Measurements from ENCODE around the gene NRN1L. TPM values are rescaled to one million over a fixed set of nuclear protein-coding genes. Genes with fewer than 3 reads are reported as not detected.
A peak's percentile ranks its signal among the peaks of the same experiment; 100 is the strongest.

The NRN1L gene
- total RNA-seq, 1 experiment from 2014 or later = 1.4 TPM

DNA sequence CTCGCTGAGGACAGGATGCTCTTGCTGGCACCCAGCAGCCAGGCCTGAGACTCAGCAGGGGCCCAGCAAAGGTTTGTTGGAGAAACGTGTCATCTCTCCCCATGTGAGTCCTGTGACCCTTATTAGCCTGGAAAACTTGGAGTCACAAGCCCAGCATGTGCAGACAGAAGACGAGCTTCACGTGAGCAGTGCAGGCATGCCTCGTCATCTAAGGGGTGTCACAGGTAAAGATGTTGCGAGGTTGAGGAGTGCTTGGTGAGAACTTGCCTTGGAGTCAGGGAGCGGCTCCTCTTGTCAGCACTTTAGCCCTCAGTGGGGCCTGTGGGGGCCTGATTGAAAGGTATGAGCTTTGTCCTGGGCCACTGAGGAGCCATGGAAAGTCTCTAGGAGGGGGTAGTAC lies 49.1 kb downstream of the NRN1L start:
- Histone ChIP-seq H3K27ac (ENCODE audit: low read depth, low read length) (no peak overlapping the region), H3K4me1 (ENCODE audit: control insufficient read depth in 1 of 2, insufficient read depth in 2 of 2, low read length in 2 of 2) (peaks cover 3 to 26% of the 10 kb centered on the region in 2 experiments; a peak in 3 of 4 replicates), H3K4me2 (ENCODE audit: low read length) (peak overlapping the region; percentile 98), H3K36me3 (ENCODE audit: control insufficient read depth in 1 of 2, insufficient read depth in 2 of 2, low read length in 2 of 2) (peaks cover 0 to 8% of the 10 kb centered on the region in 2 experiments; a peak in 2 of 4 replicates), H3K9me3 (ENCODE audit: control insufficient read depth in 1 of 2, insufficient read depth in 1 of 2, low read depth in 1 of 2, low read length in 2 of 2) (no peaks in the 10 kb centered on the region), H3K9ac (ENCODE audit: low read length) (no peak overlapping the region), H3K27me3 (ENCODE audit: insufficient read depth, low read length) (no peaks in the 10 kb centered on the region), H3K9me2 (ENCODE audit: insufficient read depth) (no peaks in the 10 kb centered on the region), H3K4me3 (replicated peaks in 1 of 2; ENCODE audit: low read depth in 1 of 2, low read length in 2 of 2) (no peak overlapping the region), H2AFZ (ENCODE audit: low read depth, low read length, poor library complexity, severe bottlenecking) (no peak overlapping the region), H3K79me2 (ENCODE audit: insufficient read depth, low read length) (peaks cover 33% of the 10 kb centered on the region), H4K20me1 (ENCODE audit: insufficient read depth) (no peaks in the 10 kb centered on the region)
- BruUV-seq (replicated peaks) = no TSS peak
- CTCF ChIA-PET = interaction anchor here (1.4 to 2.7 kb wide), 2 partner anchors 50 to 117 kb away, joined by 3 to 11 read pairs; no protein-coding TSS in a partner anchor
- RAD21 ChIA-PET (ENCODE audit: low non-redundant PET in 1 of 2, low total read pairs in 2 of 2, uncharacterized antibody in 2 of 2, unreplicated experiment in 2 of 2) = no interaction called here
- intact Hi-C loops (cut with micrococcal nuclease) = loop anchor here (10.0 kb wide), 1 partner anchor 409 kb away; the partner anchor contains the start of gene RIPOR1
- ATAC-seq (no peak), DNase-seq (ENCODE audit: low read depth, low spot score) (no peak)
- POLR2A ChIA-PET = no interaction called here
- TF ChIP-seq FOSL1 (IDR thresholded peaks at IDR 0.05; ENCODE audit: low read depth) = no peak
- TF ChIP-seq POLR2A (IDR thresholded peaks at IDR 0.05; ENCODE audit: borderline replicate concordance, extremely low read depth, insufficient read depth, insufficient read length) = no peak
- no peak for TF ChIP-seq ZFX (IDR thresholded peaks at IDR 0.05)
- no peak for TF ChIP-seq ELF1 (IDR thresholded peaks at IDR 0.05; ENCODE audit: borderline replicate concordance, low read depth)
- TF ChIP-seq YY1 (IDR thresholded peaks at IDR 0.05; ENCODE audit: extremely low read depth, insufficient replicate concordance, low read depth, low read length) = no peak

DNA sequence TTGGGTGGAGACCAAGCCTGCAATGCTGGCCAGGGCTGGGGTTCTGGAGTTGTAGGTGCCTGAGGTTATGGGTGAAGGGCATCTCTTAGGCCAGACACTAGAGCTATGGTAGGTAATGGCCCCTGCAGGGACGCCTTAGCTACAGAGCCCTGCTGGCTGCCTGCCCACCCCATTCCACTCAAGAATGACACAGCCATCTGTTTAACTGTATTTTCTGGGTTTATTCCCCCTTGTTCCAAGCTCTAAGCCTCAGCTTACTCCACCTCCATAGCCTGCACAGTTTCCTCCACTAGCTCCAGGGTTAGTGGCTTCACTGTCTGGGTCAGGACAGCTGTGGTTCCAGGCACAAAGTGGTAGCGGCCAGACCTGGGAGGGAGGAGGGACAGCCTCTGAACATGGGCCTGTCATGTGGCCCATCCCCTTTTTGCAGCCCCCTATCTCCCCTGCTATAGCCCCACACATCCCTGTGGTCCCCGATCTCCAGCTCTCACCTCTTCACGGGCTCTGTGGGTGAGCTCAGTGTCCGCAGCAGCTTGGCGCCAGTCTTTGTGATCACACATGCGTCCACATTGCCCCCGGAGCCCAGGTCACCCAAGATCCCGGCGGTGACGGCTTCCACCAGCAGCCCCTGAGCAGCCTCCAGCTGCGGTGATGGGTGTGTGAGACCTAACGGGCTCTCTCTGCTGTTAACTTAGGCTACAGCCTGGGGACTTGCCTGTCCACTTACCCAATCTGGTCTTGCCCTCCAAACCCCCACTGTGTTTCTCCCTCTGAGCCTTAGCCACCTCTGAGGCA lies 49.8 kb downstream of the NRN1L start:
- no peak for ATAC-seq
- no TSS peak for BruUV-seq (replicated peaks)
- POLR2A ChIA-PET = no interaction called here

More for the DNA sequence above, 49.8 kb downstream of the NRN1L start:
- intact Hi-C loops (cut with micrococcal nuclease) = loop anchor here (5.0 to 10.0 kb wide), 2 partner anchors 117 to 410 kb away; partner anchors contain the start of gene RIPOR1
- ChIA-PET RAD21 (ENCODE audit: low non-redundant PET in 1 of 2, low total read pairs in 2 of 2, uncharacterized antibody in 2 of 2, unreplicated experiment in 2 of 2) (no interaction called here), CTCF (interaction anchor here (1.4 to 2.7 kb wide), 3 partner anchors 51 to 118 kb away, joined by 3 to 11 read pairs (median 3); no protein-coding TSS in a partner anchor)
- Histone ChIP-seq H3K4me1 (ENCODE audit: control insufficient read depth in 1 of 2, insufficient read depth in 2 of 2, low read length in 2 of 2) (peaks cover 3 to 29% of the 10 kb centered on the region in 2 experiments; a peak in 3 of 4 replicates), H3K79me2 (ENCODE audit: insufficient read depth, low read length) (peaks cover 33% of the 10 kb centered on the region), H2AFZ (ENCODE audit: low read depth, low read length, poor library complexity, severe bottlenecking) (no peak overlapping the region), H3K9me2 (ENCODE audit: insufficient read depth) (no peaks in the 10 kb centered on the region), H4K20me1 (ENCODE audit: insufficient read depth) (no peaks in the 10 kb centered on the region), H3K9me3 (ENCODE audit: control insufficient read depth in 1 of 2, insufficient read depth in 1 of 2, low read depth in 1 of 2, low read length in 2 of 2) (no peaks in the 10 kb centered on the region), H3K9ac (ENCODE audit: low read length) (peak overlapping the region; percentile 85), H3K27me3 (ENCODE audit: insufficient read depth, low read length) (no peaks in the 10 kb centered on the region), H3K4me3 (replicated peaks in 1 of 2; ENCODE audit: low read depth in 1 of 2, low read length in 2 of 2) (peak overlapping the region; percentile 70 to 82), H3K27ac (ENCODE audit: low read depth, low read length) (peak overlapping the region; percentile 62), H3K4me2 (ENCODE audit: low read length) (peak overlapping the region; percentile 98), H3K36me3 (ENCODE audit: control insufficient read depth in 1 of 2, insufficient read depth in 2 of 2, low read length in 2 of 2) (peaks cover 0 to 8% of the 10 kb centered on the region in 2 experiments; a peak in 1 of 4 replicates)
- TF ChIP-seq JUND (IDR thresholded peaks at IDR 0.05) = no peak
- no peak for DNase-seq (ENCODE audit: low read depth, low spot score)

Measured in HCT116 (cell line).